ENCODE measurements around the gene ROBO1. TPM values are rescaled to one million over a fixed set of nuclear protein-coding genes. Genes with fewer than 3 reads are reported as not detected.

Gene ROBO1
- total and polyA plus RNA-seq, 2 of the 13 experiments (the other 11 are each of a cell fraction or from before 2014, with no cell fraction given), result 52.2 to 71.0 TPM

DNA sequence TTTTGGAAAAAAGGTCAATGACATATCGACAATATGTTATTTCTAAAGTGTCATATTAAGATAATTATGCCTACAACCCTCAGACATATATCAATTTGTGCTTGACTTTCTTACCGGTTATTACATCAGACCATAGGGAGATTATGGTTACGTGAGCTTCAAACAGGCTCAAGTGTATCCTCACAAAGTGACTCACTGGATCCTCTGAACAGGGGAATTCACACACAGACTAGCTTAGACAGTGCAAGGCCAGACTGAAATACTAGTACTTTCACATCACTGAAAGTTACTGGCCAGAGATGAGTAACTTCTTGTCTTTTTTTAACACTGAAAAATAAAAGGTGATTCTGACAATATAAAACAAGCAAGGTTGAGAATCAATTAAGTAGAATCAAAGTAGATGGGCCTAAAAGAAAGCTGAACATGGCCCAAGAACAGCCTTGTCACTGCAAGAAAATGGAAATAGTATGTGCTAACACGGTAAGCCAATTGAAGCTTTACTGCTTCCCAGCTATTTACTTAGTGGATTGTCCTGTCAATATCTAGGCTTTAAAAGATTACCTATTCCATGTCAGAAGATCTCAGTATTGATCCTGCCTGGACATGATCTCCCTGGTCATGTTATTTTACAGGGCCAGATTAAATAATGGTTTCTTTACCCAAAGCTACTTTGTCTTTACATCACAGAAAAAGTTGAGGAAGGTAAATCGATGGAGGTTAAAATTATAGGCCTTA, 848.6 kb downstream of the ROBO1 start (continued):
- TF ChIP-seq, protein P1, sequence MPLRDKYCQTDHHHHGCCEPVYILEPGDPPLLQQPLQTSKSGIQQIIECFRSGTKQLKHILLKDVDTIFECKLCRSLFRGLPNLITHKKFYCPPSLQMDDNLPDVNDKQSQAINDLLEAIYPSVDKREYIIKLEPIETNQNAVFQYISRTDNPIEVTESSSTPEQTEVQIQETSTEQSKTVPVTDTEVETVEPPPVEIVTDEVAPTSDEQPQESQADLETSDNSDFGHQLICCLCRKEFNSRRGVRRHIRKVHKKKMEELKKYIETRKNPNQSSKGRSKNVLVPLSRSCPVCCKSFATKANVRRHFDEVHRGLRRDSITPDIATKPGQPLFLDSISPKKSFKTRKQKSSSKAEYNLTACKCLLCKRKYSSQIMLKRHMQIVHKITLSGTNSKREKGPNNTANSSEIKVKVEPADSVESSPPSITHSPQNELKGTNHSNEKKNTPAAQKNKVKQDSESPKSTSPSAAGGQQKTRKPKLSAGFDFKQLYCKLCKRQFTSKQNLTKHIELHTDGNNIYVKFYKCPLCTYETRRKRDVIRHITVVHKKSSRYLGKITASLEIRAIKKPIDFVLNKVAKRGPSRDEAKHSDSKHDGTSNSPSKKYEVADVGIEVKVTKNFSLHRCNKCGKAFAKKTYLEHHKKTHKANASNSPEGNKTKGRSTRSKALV (CRISPR knock-in tag; IDR thresholded peaks at IDR 0.05), result 0 out of 2 replicates have a peak, but pooled peaks have one; percentile 25
- TF ChIP-seq ZNF678 (CRISPR knock-in tag; IDR thresholded peaks at IDR 0.05) (no peak), NFKBIZ (CRISPR knock-in tag; IDR thresholded peaks at IDR 0.05) (no peak), HNRNPLL (IDR thresholded peaks at IDR 0.05; ENCODE audit: low read depth, low read length, poor library complexity, severe bottlenecking) (no peak), TEF (CRISPR knock-in tag; IDR thresholded peaks at IDR 0.05) (no peak), TFE3 (CRISPR knock-in tag; IDR thresholded peaks at IDR 0.05) (peak; percentile 54), NR2F6 (IDR thresholded peaks at IDR 0.05) (peak; percentile 66), NR2F6 (CRISPR knock-in tag; IDR thresholded peaks at IDR 0.05) (0 out of 2 replicates have a peak, but pooled peaks have one; percentile 34), ZNF7 (CRISPR knock-in tag; IDR thresholded peaks at IDR 0.05) (no peak), ZNF609 (CRISPR knock-in tag; IDR thresholded peaks at IDR 0.05; ENCODE audit: borderline replicate concordance) (peak; percentile 76; the same call in 1 of the 2 replicates), ZKSCAN1 (IDR thresholded peaks at IDR 0.05; ENCODE audit: low read length) (no peak), KLF11 (CRISPR knock-in tag; IDR thresholded peaks at IDR 0.05) (no peak), SPEN (CRISPR knock-in tag; IDR thresholded peaks at IDR 0.05; ENCODE audit: low read depth) (no peak), SMC3 (IDR thresholded peaks at IDR 0.05; ENCODE audit: low read length) (no peak)
- TF ChIP-seq, protein P2, sequence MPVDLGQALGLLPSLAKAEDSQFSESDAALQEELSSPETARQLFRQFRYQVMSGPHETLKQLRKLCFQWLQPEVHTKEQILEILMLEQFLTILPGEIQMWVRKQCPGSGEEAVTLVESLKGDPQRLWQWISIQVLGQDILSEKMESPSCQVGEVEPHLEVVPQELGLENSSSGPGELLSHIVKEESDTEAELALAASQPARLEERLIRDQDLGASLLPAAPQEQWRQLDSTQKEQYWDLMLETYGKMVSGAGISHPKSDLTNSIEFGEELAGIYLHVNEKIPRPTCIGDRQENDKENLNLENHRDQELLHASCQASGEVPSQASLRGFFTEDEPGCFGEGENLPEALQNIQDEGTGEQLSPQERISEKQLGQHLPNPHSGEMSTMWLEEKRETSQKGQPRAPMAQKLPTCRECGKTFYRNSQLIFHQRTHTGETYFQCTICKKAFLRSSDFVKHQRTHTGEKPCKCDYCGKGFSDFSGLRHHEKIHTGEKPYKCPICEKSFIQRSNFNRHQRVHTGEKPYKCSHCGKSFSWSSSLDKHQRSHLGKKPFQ (CRISPR knock-in tag; IDR thresholded peaks at IDR 0.05; ENCODE audit: insufficient replicate concordance), result no peak
